ENCODE data around the gene BMP8A. TPM values are rescaled to one million over a fixed set of nuclear protein-coding genes. Genes with fewer than 3 reads are reported as not detected.
"Not testable (repeated sequence)": the region's sequence is repeated elsewhere in the genome, so short reads cannot be mapped to it uniquely, and the experiment has no call there.

BMP8A gene
- polyA plus RNA-seq, 2 donors: not detected

- H3K27me3 ChIP-seq (ENCODE audit: control insufficient read depth in 1 of 2, insufficient read depth in 2 of 2, low read length in 2 of 2): no peaks in the 10 kb centered on the region
- no peak overlapping the region for H3K27ac ChIP-seq (ENCODE audit: low read depth in 2 of 2, low read length in 1 of 2)
- no peaks in the 10 kb centered on the region for H3K4me1 ChIP-seq (ENCODE audit: control insufficient read depth in 2 of 2, insufficient read depth in 2 of 2, low read length in 1 of 2)
- 73 to 74% methylated on average over 6 of the region's 6 CpGs for WGBS, 2 donors
- H3K36me3 ChIP-seq (ENCODE audit: control insufficient read depth in 2 of 2, insufficient read depth in 2 of 2, low read length in 1 of 2): peaks cover 13 to 19% of the 10 kb centered on the region in 2 donors
- no peak overlapping the region for H3K4me3 ChIP-seq (ENCODE audit: low read depth in 1 of 2, low read length in 2 of 2)
- no peaks in the 10 kb centered on the region for H3K9me3 ChIP-seq (ENCODE audit: control insufficient read depth in 2 of 2, insufficient read depth in 1 of 2, low read depth in 1 of 2, low read length in 1 of 2)
Measured at GRCh38 chr1:39524171-39524570, 32.7 kb downstream of the BMP8A start.

GRCh38 chr1:39524591-39525365 lies 33.3 kb downstream of the BMP8A start:
- WGBS, 2 donors: 86 to 90% methylated on average over 15 of the region's 15 CpGs
- H3K4me1 ChIP-seq (ENCODE audit: control insufficient read depth in 2 of 2, insufficient read depth in 2 of 2, low read length in 1 of 2): no peaks in the 10 kb centered on the region
- no peaks in the 10 kb centered on the region for H3K27me3 ChIP-seq (ENCODE audit: control insufficient read depth in 1 of 2, insufficient read depth in 2 of 2, low read length in 2 of 2)
- H3K9me3 ChIP-seq (ENCODE audit: control insufficient read depth in 2 of 2, insufficient read depth in 1 of 2, low read depth in 1 of 2, low read length in 1 of 2): no peaks in the 10 kb centered on the region
- no peak overlapping the region for H3K27ac ChIP-seq (ENCODE audit: low read depth in 2 of 2, low read length in 1 of 2)
- peaks cover 14 to 20% of the 10 kb centered on the region in 2 donors for H3K36me3 ChIP-seq (ENCODE audit: control insufficient read depth in 2 of 2, insufficient read depth in 2 of 2, low read length in 1 of 2)
- H3K4me3 ChIP-seq (ENCODE audit: low read depth in 1 of 2, low read length in 2 of 2): no peak overlapping the region

- no peaks in the 10 kb centered on the region for H3K9me3 ChIP-seq (ENCODE audit: control insufficient read depth in 2 of 2, insufficient read depth in 1 of 2, low read depth in 1 of 2, low read length in 1 of 2)
- no peak overlapping the region for H3K27ac ChIP-seq (ENCODE audit: low read depth in 2 of 2, low read length in 1 of 2)
- H3K4me3 ChIP-seq (ENCODE audit: low read depth in 1 of 2, low read length in 2 of 2): no peak overlapping the region
- WGBS, 2 donors: 85 to 87% methylated on average over 17 of the region's 17 CpGs
- H3K27me3 ChIP-seq (ENCODE audit: control insufficient read depth in 1 of 2, insufficient read depth in 2 of 2, low read length in 2 of 2): no peaks in the 10 kb centered on the region
- H3K36me3 ChIP-seq (ENCODE audit: control insufficient read depth in 2 of 2, insufficient read depth in 2 of 2, low read length in 1 of 2): peaks cover 14 to 27% of the 10 kb centered on the region in 2 donors
- no peaks in the 10 kb centered on the region for H3K4me1 ChIP-seq (ENCODE audit: control insufficient read depth in 2 of 2, insufficient read depth in 2 of 2, low read length in 1 of 2)
Measured at GRCh38 chr1:39525366-39526165, 34.1 kb downstream of the BMP8A start.

GRCh38 chr1:39526466-39527189 lies 35.2 kb downstream of the BMP8A start:
- Histone ChIP-seq H3K27me3 (ENCODE audit: control insufficient read depth in 1 of 2, insufficient read depth in 2 of 2, low read length in 2 of 2) (no peaks in the 10 kb centered on the region), H3K36me3 (ENCODE audit: control insufficient read depth in 2 of 2, insufficient read depth in 2 of 2, low read length in 1 of 2) (peaks cover 20 to 31% of the 10 kb centered on the region in 2 donors), H3K9me3 (ENCODE audit: control insufficient read depth in 2 of 2, insufficient read depth in 1 of 2, low read depth in 1 of 2, low read length in 1 of 2) (no peaks in the 10 kb centered on the region), H3K27ac (ENCODE audit: low read depth in 2 of 2, low read length in 1 of 2) (no peak overlapping the region), H3K4me3 (ENCODE audit: low read depth in 1 of 2, low read length in 2 of 2) (no peak overlapping the region), H3K4me1 (ENCODE audit: control insufficient read depth in 2 of 2, insufficient read depth in 2 of 2, low read length in 1 of 2) (no peaks in the 10 kb centered on the region)
- 94 to 96% methylated on average over 11 of the region's 11 CpGs for WGBS, 2 donors

- H3K27me3 ChIP-seq (ENCODE audit: control insufficient read depth in 1 of 2, insufficient read depth in 2 of 2, low read length in 2 of 2); H3K4me3 ChIP-seq (ENCODE audit: low read depth in 1 of 2, low read length in 2 of 2); H3K9me3 ChIP-seq (ENCODE audit: control insufficient read depth in 2 of 2, insufficient read depth in 1 of 2, low read depth in 1 of 2, low read length in 1 of 2); H3K4me1 ChIP-seq (ENCODE audit: control insufficient read depth in 2 of 2, insufficient read depth in 2 of 2, low read length in 1 of 2); H3K27ac ChIP-seq (ENCODE audit: low read depth in 2 of 2, low read length in 1 of 2): not testable (repeated sequence)
- peaks cover 20 to 33% of the 10 kb centered on the region in 2 donors for H3K36me3 ChIP-seq (ENCODE audit: control insufficient read depth in 2 of 2, insufficient read depth in 2 of 2, low read length in 1 of 2)
- 85% methylated on average over 8 of the region's 8 CpGs for WGBS, 2 donors
Measured at GRCh38 chr1:39527190-39527579, 35.7 kb downstream of the BMP8A start.

- no peak overlapping the region for H3K4me3 ChIP-seq (ENCODE audit: low read depth in 1 of 2, low read length in 2 of 2)
- no peaks in the 10 kb centered on the region for H3K4me1 ChIP-seq (ENCODE audit: control insufficient read depth in 2 of 2, insufficient read depth in 2 of 2, low read length in 1 of 2)
- WGBS, 2 donors: 90 to 93% methylated on average over 4 of the region's 4 CpGs
- no peak overlapping the region for H3K27ac ChIP-seq (ENCODE audit: low read depth in 2 of 2, low read length in 1 of 2)
- H3K27me3 ChIP-seq (ENCODE audit: control insufficient read depth in 1 of 2, insufficient read depth in 2 of 2, low read length in 2 of 2): no peaks in the 10 kb centered on the region
- H3K9me3 ChIP-seq (ENCODE audit: control insufficient read depth in 2 of 2, insufficient read depth in 1 of 2, low read depth in 1 of 2, low read length in 1 of 2): no peaks in the 10 kb centered on the region
- H3K36me3 ChIP-seq (ENCODE audit: control insufficient read depth in 2 of 2, insufficient read depth in 2 of 2, low read length in 1 of 2): peaks cover 20 to 33% of the 10 kb centered on the region in 2 donors
Measured at GRCh38 chr1:39528082-39528481, 36.6 kb downstream of the BMP8A start.

- H3K4me1 ChIP-seq (ENCODE audit: control insufficient read depth in 2 of 2, insufficient read depth in 2 of 2, low read length in 1 of 2): no peaks in the 10 kb centered on the region
- no peaks in the 10 kb centered on the region for H3K9me3 ChIP-seq (ENCODE audit: control insufficient read depth in 2 of 2, insufficient read depth in 1 of 2, low read depth in 1 of 2, low read length in 1 of 2)
- peaks cover 20 to 30% of the 10 kb centered on the region in 2 donors for H3K36me3 ChIP-seq (ENCODE audit: control insufficient read depth in 2 of 2, insufficient read depth in 2 of 2, low read length in 1 of 2)
- WGBS, 2 donors: 91 to 93% methylated on average over 10 of the region's 10 CpGs
- no peak overlapping the region for H3K4me3 ChIP-seq (ENCODE audit: low read depth in 1 of 2, low read length in 2 of 2)
- H3K27me3 ChIP-seq (ENCODE audit: control insufficient read depth in 1 of 2, insufficient read depth in 2 of 2, low read length in 2 of 2): no peaks in the 10 kb centered on the region
- no peak overlapping the region for H3K27ac ChIP-seq (ENCODE audit: low read depth in 2 of 2, low read length in 1 of 2)
Measured at GRCh38 chr1:39529901-39530535, 38.6 kb downstream of the BMP8A start.

GRCh38 chr1:39531526-39531925 lies 40.1 kb downstream of the BMP8A start:
- Histone ChIP-seq H3K36me3 (ENCODE audit: control insufficient read depth in 2 of 2, insufficient read depth in 2 of 2, low read length in 1 of 2) (peaks cover 20 to 26% of the 10 kb centered on the region in 2 donors), H3K27ac (ENCODE audit: low read depth in 2 of 2, low read length in 1 of 2) (no peak overlapping the region), H3K9me3 (ENCODE audit: control insufficient read depth in 2 of 2, insufficient read depth in 1 of 2, low read depth in 1 of 2, low read length in 1 of 2) (no peaks in the 10 kb centered on the region), H3K4me1 (ENCODE audit: control insufficient read depth in 2 of 2, insufficient read depth in 2 of 2, low read length in 1 of 2) (no peaks in the 10 kb centered on the region), H3K27me3 (ENCODE audit: control insufficient read depth in 1 of 2, insufficient read depth in 2 of 2, low read length in 2 of 2) (no peaks in the 10 kb centered on the region), H3K4me3 (ENCODE audit: low read depth in 1 of 2, low read length in 2 of 2) (no peak overlapping the region)
- 92 to 95% methylated on average over 4 of the region's 4 CpGs for WGBS, 2 donors

GRCh38 chr1:39533442-39533841 lies 42.0 kb downstream of the BMP8A start:
- H3K4me3 ChIP-seq (ENCODE audit: low read depth in 1 of 2, low read length in 2 of 2): no peak overlapping the region
- no peaks in the 10 kb centered on the region for H3K27me3 ChIP-seq (ENCODE audit: control insufficient read depth in 1 of 2, insufficient read depth in 2 of 2, low read length in 2 of 2)
- 92 to 98% methylated on average over 1 of the region's 1 CpG for WGBS, 2 donors
- H3K36me3 ChIP-seq (ENCODE audit: control insufficient read depth in 2 of 2, insufficient read depth in 2 of 2, low read length in 1 of 2): peaks cover 14 to 16% of the 10 kb centered on the region in 2 donors
- no peaks in the 10 kb centered on the region for H3K4me1 ChIP-seq (ENCODE audit: control insufficient read depth in 2 of 2, insufficient read depth in 2 of 2, low read length in 1 of 2)
- no peaks in the 10 kb centered on the region for H3K9me3 ChIP-seq (ENCODE audit: control insufficient read depth in 2 of 2, insufficient read depth in 1 of 2, low read depth in 1 of 2, low read length in 1 of 2)
- H3K27ac ChIP-seq (ENCODE audit: low read depth in 2 of 2, low read length in 1 of 2): no peak overlapping the region
